AG08396 (cell line): Measurements from ENCODE around the gene HPS6.
A peak's percentile ranks its signal among the peaks of the same experiment; 100 is the strongest.
"Not testable (repeated sequence)": the region's sequence is repeated elsewhere in the genome, so short reads cannot be mapped to it uniquely, and the experiment has no call there.

Source experiments
- DNase-seq: peaks from one replicate; pipeline ENCODE4 v3.0.0; 2012; ENCODE audit warnings: low spot score, mixed read lengths

Gene HPS6

GRCh38 chr10:102064868-102065560 lies at the start of gene HPS6:
Gene HPS6 (plus strand): TSS chr10:102065349. CDS start chr10:102065475, 126 bp downstream.
- DNase-seq: peak; percentile 97

GRCh38 chr10:102016416-102016815 lies 48.7 kb upstream of the HPS6 start:
- DNase-seq: no peak

- no peak for DNase-seq
Measured at GRCh38 chr10:102017295-102017694, 47.9 kb upstream of the HPS6 start.

GRCh38 chr10:102020938-102021337 lies 44.2 kb upstream of the HPS6 start:
- DNase-seq: no peak

- no peak for DNase-seq
Measured at GRCh38 chr10:102024799-102025198, 40.4 kb upstream of the HPS6 start.

- DNase-seq: no peak
Measured at GRCh38 chr10:102027261-102027660, 37.9 kb upstream of the HPS6 start.

GRCh38 chr10:102033787-102034186 lies 31.4 kb upstream of the HPS6 start:
- no peak for DNase-seq

GRCh38 chr10:102035807-102036206 lies 29.3 kb upstream of the HPS6 start:
- not testable (repeated sequence) for DNase-seq

GRCh38 chr10:102038410-102038809 lies 26.7 kb upstream of the HPS6 start:
- no peak for DNase-seq

GRCh38 chr10:102040305-102041050 lies 24.7 kb upstream of the HPS6 start:
- peak; percentile 36 for DNase-seq

GRCh38 chr10:102045292-102045691 lies 19.9 kb upstream of the HPS6 start:
- DNase-seq: no peak

GRCh38 chr10:102046095-102046494 lies 19.1 kb upstream of the HPS6 start:
- no peak for DNase-seq

GRCh38 chr10:102054881-102055646 lies 10.1 kb upstream of the HPS6 start:
- not testable (repeated sequence) for DNase-seq

GRCh38 chr10:102055647-102056419 lies 9.3 kb upstream of the HPS6 start, which contains the start of gene ARMH3:
Gene ARMH3 (minus strand): TSS chr10:102056173. CDS start chr10:102040114, 16,059 bp downstream.
- DNase-seq: peak; percentile 98

- DNase-seq: no peak
Measured at GRCh38 chr10:102059987-102060386, 5.2 kb upstream of the HPS6 start.

- no peak for DNase-seq
Measured at GRCh38 chr10:102064503-102064867, 664 bp upstream of the HPS6 start.

GRCh38 chr10:102065561-102066398 lies 631 bp downstream of the HPS6 start:
- peak; percentile 66 for DNase-seq

- no peak for DNase-seq
Measured at GRCh38 chr10:102066399-102067088, 1.4 kb downstream of the HPS6 start.

GRCh38 chr10:102067091-102067916 lies 2.2 kb downstream of the HPS6 start:
- no peak for DNase-seq
